Esophagus squamous epithelium (tissue), 5 donors: ENCODE results near the gene KANSL3. TPM values are rescaled to one million over a fixed set of nuclear protein-coding genes. Genes with fewer than 3 reads are reported as not detected.

ENCODE experiments used
- DNase-seq: peaks from one replicate; lab custom pipeline; 2025; lab: John Stamatoyannopoulos, UW
- H3K27ac ChIP-seq, 4 donors: fragments of 200-600 bp; sonication (generic); one replicate each; pipeline ENCODE4 v1.5.1; 2016 to 2019; ENCODE audit warnings: mild to moderate bottlenecking in 1 of 4
- H3K27me3 ChIP-seq, 4 donors: fragments of 200-600 bp; sonication (generic); 1 replicate in 3 of 4; 2 replicates in 1 of 4; pipeline versions ENCODE4 v1.5.1 to v1.6.0; 2017 to 2021; ENCODE audit warnings: antibody characterized with exemption in 1 of 4
- H3K36me3 ChIP-seq, 3 donors: fragments of 200-600 bp; sonication (generic); one replicate each; pipeline ENCODE4 v1.5.1; 2016 to 2019
- H3K4me1 ChIP-seq, 3 donors: fragments of 200-600 bp; sonication (generic); one replicate each; pipeline ENCODE4 v1.5.1; 2017 to 2019
- H3K4me3 ChIP-seq, 4 donors: fragments of 200-600 bp; sonication (generic); 1 replicate in 3 of 4; 2 replicates in 1 of 4; pipeline ENCODE4 v1.5.1; 2016 to 2019; ENCODE audit warnings: mild to moderate bottlenecking in 2 of 4, moderate library complexity in 1 of 4
- H3K9me3 ChIP-seq, 3 donors: fragments of 200-600 bp; sonication (generic); one replicate each; pipeline ENCODE4 v1.5.1; 2016 to 2019
- POLR2A ChIP-seq, 4 donors: fragments of 450-650 bp; IDR thresholded peaks; one replicate each; pipeline ENCODE4 v1.6.1; 2017; ENCODE audit warnings: antibody characterized with exemption in 4 of 4, mild to moderate bottlenecking in 4 of 4, moderate library complexity in 3 of 4
- WGBS, 2 donors: methylation state at CpG; one replicate each; pipeline ENCODE4 v1.1.5; 2018; 5-methylcytosine and 5-hydroxymethylcytosine counted together
- intact Hi-C: fragments of 100-400 bp; cut with DNase I; formaldehyde crosslinking; loops from one replicate; pipeline ENCODE4 v1.15.0; 2022
- total RNA-seq, 4 donors: library from RNA; depleted of rRNA; stranded (reverse); fragments of >200 nt; gene quantifications; one replicate each; pipeline ENCODE4 v1.1.0, GENCODE V29; 2016
- TF ChIP-seq, protein P1 (sequence below), 6 experiments: fragments of 450-650 bp in 4 of 6; fragments of 200-600 bp in 2 of 6; sonication (generic) in 2 of 6; IDR thresholded peaks; one replicate each; pipeline ENCODE4 v1.5.1; 2016 to 2019; ENCODE audit warnings: antibody characterized with exemption in 6 of 6, mild to moderate bottlenecking in 4 of 6, moderate library complexity in 4 of 6
- donor health status: DM: yes; HTN: yes; CAD: no.

Gene KANSL3
- total RNA-seq, 4 donors from 2014 or later: 16.0 to 45.2 (median 18.1) TPM

DNA sequence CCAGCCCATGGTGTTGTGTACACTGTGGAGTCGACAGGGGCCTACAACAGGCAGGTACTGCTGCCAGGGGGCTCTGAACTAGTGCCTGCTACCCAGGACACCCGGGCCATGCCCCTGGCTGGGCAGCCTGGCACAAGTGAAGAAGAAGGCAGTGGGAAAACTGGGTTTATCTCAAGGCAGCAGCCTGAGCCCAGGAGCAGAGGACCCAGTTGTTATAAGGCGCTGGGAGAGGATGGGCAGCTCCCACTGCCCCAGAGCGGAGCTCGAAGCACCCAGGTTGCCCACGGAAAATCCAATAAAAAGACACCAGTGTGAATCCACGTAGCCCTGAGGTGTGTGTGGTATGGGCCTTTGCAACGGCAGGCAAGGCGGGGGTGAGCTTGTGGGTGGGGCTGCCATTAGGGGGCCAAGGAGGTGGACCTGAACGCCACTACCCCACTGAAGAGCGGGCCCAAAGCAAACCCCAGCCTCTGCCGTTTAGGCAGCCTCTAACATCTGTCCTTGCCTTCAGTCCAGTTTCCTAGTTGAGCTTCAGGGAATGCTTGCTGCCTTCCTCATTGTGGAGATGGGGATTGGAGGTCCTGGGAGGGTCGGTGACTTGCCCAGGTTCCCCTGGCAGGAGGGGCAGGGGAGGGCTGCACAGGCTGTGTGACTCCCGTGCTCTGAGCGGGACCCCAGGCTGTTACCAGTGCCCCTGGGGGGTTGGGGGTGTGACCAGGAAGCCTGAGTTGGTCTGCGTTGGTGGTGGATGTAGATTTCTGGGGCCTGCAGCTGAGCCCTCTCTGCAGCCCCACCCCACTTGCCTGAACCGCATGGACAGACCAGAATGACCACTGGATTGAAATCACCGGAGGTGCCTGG is 85.6 kb downstream of the KANSL3 start:
- peaks cover 14 to 56% (median 21%) of the 10 kb centered on the region in 3 donors for H3K36me3 ChIP-seq
- no peak overlapping the region for H3K27ac ChIP-seq
- no peaks in the 10 kb centered on the region for H3K9me3 ChIP-seq
- 65 to 81% methylated on average over 7 to 10 of the region's 18 CpGs for WGBS, 2 donors
- no peaks in the 10 kb centered on the region for H3K27me3 ChIP-seq
- H3K4me1 ChIP-seq: peaks cover 7 to 48% (median 8%) of the 10 kb centered on the region in 3 donors
- H3K4me3 ChIP-seq: no peak overlapping the region
- intact Hi-C loops: no loop called here
- TF ChIP-seq, protein P1, sequence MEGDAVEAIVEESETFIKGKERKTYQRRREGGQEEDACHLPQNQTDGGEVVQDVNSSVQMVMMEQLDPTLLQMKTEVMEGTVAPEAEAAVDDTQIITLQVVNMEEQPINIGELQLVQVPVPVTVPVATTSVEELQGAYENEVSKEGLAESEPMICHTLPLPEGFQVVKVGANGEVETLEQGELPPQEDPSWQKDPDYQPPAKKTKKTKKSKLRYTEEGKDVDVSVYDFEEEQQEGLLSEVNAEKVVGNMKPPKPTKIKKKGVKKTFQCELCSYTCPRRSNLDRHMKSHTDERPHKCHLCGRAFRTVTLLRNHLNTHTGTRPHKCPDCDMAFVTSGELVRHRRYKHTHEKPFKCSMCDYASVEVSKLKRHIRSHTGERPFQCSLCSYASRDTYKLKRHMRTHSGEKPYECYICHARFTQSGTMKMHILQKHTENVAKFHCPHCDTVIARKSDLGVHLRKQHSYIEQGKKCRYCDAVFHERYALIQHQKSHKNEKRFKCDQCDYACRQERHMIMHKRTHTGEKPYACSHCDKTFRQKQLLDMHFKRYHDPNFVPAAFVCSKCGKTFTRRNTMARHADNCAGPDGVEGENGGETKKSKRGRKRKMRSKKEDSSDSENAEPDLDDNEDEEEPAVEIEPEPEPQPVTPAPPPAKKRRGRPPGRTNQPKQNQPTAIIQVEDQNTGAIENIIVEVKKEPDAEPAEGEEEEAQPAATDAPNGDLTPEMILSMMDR (IDR thresholded peaks at IDR 0.05): no peak
- TF ChIP-seq POLR2A (IDR thresholded peaks at IDR 0.05): no peak
- no peak for DNase-seq

DNA sequence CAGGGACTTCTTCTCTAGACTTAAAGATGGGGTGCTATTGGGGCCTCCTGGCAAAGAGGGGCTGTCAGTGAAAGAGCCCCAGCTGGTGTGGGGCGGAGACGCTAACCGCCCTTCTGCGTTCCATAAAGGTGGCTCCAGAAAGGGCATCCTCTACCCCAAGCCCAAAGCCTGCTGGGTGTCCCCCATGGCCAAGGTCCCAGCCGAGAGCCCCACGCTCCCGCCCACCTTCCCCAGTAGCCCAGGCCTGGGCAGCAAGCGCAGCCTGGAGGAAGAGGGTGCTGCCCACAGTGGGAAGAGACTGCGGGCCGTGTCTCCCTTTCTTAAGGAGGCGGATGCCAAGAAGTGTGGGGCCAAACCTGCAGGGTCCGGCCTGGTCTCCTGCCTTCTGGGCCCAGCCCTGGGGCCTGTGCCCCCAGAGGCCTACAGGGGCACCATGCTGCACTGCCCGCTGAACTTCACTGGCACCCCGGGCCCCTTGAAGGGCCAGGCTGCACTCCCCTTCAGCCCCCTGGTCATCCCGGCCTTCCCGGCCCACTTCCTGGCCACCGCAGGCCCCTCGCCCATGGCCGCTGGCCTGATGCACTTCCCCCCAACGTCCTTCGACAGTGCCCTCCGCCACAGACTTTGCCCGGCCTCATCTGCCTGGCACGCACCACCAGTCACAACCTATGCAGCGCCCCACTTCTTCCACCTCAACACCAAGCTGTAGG is 86.4 kb downstream of the KANSL3 start:
- no peaks in the 10 kb centered on the region for H3K9me3 ChIP-seq
- H3K27ac ChIP-seq: no peak overlapping the region
- H3K4me1 ChIP-seq: peaks cover 7 to 54% (median 8%) of the 10 kb centered on the region in 3 donors
- intact Hi-C loops: no loop called here
- TF ChIP-seq POLR2A (IDR thresholded peaks at IDR 0.05): no peak
- TF ChIP-seq, protein P1 (IDR thresholded peaks at IDR 0.05): no peak
- no peaks in the 10 kb centered on the region for H3K27me3 ChIP-seq
- 93 to 94% methylated on average over 10 to 18 of the region's 25 CpGs for WGBS, 2 donors
- peaks cover 14 to 61% (median 21%) of the 10 kb centered on the region in 3 donors for H3K36me3 ChIP-seq
- DNase-seq: no peak
- H3K4me3 ChIP-seq: no peak overlapping the region

DNA sequence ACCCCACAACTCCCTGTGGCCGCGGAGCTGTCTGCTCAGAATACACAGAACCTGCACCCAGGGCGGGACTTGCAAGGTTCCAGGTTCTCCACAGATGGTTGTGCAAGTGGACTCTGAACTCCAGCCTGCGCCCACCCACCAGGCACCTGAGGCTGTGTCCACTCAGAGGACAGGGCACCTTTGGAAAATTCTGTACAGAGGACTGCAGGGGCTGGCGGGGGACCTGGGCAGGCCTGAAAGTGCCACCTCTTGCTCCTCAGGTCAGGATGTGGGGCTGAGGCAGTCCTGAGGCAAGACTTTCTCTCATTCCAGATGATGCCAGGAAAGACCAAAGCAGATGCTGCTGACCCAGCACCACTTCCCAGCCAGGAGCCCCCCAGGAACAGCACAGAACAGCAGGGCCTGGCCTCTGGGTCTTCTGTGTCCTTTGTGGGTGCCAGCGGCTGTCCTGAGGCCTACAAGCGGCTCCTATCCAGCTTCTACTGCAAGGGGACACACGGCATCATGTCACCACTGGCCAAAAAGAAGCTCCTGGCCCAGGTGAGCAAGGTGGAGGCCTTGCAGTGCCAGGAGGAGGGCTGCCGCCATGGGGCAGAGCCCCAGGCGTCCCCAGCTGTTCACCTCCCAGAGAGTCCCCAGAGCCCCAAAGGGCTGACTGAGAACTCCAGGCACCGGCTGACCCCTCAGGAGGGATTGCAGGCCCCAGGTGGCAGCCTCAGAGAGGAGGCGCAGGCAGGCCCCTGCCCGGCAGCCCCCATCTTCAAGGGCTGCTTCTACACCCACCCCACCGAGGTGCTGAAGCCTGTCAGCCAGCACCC is 87.1 kb downstream of the KANSL3 start:
- H3K27me3 ChIP-seq: no peaks in the 10 kb centered on the region
- peaks cover 14 to 61% (median 21%) of the 10 kb centered on the region in 3 donors for H3K36me3 ChIP-seq
- WGBS, 2 donors: 90 to 92% methylated on average over 2 of the region's 14 CpGs
- H3K4me3 ChIP-seq: no peak overlapping the region
- no peaks in the 10 kb centered on the region for H3K9me3 ChIP-seq
- DNase-seq: no peak
- TF ChIP-seq, protein P1 (IDR thresholded peaks at IDR 0.05): no peak
- TF ChIP-seq POLR2A (IDR thresholded peaks at IDR 0.05): no peak
- intact Hi-C loops: no loop called here
- H3K27ac ChIP-seq: no peak overlapping the region
- H3K4me1 ChIP-seq: peaks cover 7 to 58% (median 14%) of the 10 kb centered on the region in 3 donors

DNA sequence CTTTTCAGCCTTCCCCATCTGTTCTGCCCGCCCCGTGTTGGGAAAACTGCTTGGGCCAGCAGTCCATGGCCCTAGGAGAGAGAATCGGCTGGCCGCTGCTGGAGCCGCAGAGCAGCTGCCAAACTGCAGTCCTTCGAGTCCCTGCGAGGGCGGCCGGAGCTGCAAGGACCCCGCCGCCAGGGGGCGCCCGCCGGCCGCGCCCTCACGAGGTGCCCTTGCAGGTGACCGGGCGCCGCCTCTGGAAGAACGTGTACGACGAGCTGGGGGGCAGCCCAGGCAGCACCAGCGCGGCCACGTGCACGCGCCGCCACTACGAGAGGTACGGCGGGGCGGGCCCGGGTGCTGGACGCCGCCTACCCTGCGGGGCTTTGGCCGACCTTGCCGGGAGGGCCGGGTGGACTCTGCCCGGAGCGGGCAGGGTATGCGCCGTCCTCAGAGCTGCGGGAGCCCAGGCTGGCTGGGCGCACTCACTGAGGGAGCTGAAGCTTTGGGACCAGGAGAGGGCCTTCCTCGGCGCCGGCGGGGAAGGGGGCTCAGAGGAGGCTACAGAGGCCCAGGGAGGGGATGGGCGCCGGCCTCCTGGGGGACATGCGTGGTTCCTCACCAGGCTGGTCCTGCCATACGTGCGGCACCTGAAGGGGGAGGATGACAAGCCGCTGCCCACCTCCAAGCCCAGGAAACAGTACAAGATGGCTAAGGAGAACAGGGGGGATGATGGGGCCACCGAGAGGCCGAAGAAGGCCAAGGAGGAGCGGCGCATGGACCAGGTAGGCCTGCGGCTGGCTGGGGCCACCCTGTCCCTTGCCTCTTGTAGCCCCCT is 87.9 kb downstream of the KANSL3 start:
- TF ChIP-seq, protein P1 (IDR thresholded peaks at IDR 0.05): peak; percentile 46 to 85 (median 70)
- no peak for TF ChIP-seq POLR2A (IDR thresholded peaks at IDR 0.05)
- H3K27me3 ChIP-seq: no peaks in the 10 kb centered on the region
- intact Hi-C loops: no loop called here
- peaks cover 14 to 61% (median 21%) of the 10 kb centered on the region in 3 donors for H3K36me3 ChIP-seq
- no peak overlapping the region for H3K4me3 ChIP-seq
- WGBS, 2 donors: 92 to 96% methylated on average over 5 to 8 of the region's 61 CpGs
- DNase-seq: no peak
- no peaks in the 10 kb centered on the region for H3K9me3 ChIP-seq
- H3K4me1 ChIP-seq: peaks cover 7 to 66% (median 16%) of the 10 kb centered on the region in 3 donors
- H3K27ac ChIP-seq: no peak overlapping the region
